GM10248 (cell line): ENCODE data around the gene NPB.

Experiments
- CTCF ChIA-PET: fragments of 300-600 bp; sonication (Branson Sonifier 250); formaldehyde crosslinking; extraction: SDS; loops from one replicate; lab custom pipeline; 2021; ENCODE audit warnings: antibody characterized with exemption; lab: Yijun Ruan, JAX
- POLR2A ChIA-PET: fragments of 350-650 bp; sonication (Branson Sonifier 250); formaldehyde crosslinking; extraction: SDS; loops from one replicate; lab custom pipeline; 2020; ENCODE audit warnings: antibody characterized with exemption; lab: Yijun Ruan, JAX
- DNase-seq: peaks from one replicate; pipeline ENCODE4 v3.0.0; 2012; ENCODE audit errors: extremely low spot score
- TF ChIP-seq, protein P1 (sequence below): IDR thresholded peaks from 2 replicates; pipeline ENCODE4 v1.5.1; 2012; ENCODE audit warnings: mild to moderate bottlenecking, low read depth; ENCODE audit errors: extremely low read depth, missing control alignments, control extremely low read depth

NPB gene

DNA sequence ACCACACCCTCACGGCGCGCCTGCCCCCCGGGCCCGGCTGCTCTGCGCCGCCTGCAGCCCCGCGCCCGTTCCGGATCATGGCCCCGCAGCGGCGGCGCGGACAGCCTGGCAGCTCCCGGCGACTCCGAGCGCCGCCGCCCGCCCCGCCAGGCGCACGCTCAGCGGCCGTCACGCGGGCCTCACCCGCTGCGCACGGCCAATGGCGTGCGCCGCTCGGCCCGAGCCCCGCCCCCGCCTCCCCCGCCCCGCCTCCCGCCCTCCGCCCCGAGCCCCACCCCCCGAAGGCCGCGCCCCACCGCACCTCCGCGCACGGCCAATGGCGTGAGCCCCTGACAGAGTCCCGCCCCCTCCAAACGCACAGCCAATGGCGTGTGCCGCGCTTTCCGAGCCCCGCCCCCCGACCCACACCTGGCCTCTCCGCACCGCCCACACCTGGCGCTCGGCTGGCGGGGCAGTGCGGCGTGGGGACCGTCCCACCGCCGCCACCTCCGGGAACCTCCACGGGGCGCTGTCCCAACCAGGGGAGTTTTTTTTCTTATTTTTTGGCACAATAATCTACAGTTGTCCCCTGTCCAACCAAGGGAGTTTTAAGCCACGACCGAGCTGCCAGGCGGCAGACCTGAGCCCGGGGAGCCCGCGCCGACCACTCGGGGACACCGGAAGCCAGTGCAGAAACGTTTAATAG, 9.4 kb downstream of the NPB start, which contains the start of gene PCYT2:
Gene PCYT2 (minus strand): TSS at position 123 of the 685 bp plus-strand sequence. CDS start 44 bp downstream, at position 79.
- TF ChIP-seq, protein P1, sequence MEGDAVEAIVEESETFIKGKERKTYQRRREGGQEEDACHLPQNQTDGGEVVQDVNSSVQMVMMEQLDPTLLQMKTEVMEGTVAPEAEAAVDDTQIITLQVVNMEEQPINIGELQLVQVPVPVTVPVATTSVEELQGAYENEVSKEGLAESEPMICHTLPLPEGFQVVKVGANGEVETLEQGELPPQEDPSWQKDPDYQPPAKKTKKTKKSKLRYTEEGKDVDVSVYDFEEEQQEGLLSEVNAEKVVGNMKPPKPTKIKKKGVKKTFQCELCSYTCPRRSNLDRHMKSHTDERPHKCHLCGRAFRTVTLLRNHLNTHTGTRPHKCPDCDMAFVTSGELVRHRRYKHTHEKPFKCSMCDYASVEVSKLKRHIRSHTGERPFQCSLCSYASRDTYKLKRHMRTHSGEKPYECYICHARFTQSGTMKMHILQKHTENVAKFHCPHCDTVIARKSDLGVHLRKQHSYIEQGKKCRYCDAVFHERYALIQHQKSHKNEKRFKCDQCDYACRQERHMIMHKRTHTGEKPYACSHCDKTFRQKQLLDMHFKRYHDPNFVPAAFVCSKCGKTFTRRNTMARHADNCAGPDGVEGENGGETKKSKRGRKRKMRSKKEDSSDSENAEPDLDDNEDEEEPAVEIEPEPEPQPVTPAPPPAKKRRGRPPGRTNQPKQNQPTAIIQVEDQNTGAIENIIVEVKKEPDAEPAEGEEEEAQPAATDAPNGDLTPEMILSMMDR, result no peak
- POLR2A ChIA-PET, result no interaction called here
- CTCF ChIA-PET, result interaction anchor here (1.0 kb wide), 1 partner anchor 43 kb away, joined by 3 read pairs; no protein-coding TSS in a partner anchor
- peak; percentile 100 for DNase-seq

DNA sequence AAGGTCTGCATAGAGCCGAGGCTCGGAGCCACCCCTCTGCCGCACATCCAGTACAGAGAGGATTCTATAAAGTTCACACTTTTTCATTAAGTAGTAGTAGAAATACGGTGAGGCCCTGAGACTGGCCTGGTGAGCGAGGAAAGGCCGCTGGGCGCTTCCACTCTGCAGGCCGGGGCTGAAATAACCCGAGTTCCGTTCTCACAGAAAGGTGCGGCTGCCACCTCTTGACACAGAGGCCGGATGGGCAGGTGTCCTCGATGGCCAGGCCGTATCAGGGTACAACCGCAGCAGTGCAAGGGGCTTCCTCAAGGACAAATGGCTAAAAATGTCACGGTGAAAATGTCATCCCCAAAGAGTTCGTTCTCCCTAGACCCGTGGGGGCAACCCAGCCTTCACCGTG, 9.9 kb downstream of the NPB start:
- POLR2A ChIA-PET, result no interaction called here
- CTCF ChIA-PET, result interaction anchor here (2.3 kb wide), 1 partner anchor 14 kb away, joined by 5 read pairs; no protein-coding TSS in a partner anchor
- no peak for DNase-seq
- TF ChIP-seq, protein P1, result no peak

DNA sequence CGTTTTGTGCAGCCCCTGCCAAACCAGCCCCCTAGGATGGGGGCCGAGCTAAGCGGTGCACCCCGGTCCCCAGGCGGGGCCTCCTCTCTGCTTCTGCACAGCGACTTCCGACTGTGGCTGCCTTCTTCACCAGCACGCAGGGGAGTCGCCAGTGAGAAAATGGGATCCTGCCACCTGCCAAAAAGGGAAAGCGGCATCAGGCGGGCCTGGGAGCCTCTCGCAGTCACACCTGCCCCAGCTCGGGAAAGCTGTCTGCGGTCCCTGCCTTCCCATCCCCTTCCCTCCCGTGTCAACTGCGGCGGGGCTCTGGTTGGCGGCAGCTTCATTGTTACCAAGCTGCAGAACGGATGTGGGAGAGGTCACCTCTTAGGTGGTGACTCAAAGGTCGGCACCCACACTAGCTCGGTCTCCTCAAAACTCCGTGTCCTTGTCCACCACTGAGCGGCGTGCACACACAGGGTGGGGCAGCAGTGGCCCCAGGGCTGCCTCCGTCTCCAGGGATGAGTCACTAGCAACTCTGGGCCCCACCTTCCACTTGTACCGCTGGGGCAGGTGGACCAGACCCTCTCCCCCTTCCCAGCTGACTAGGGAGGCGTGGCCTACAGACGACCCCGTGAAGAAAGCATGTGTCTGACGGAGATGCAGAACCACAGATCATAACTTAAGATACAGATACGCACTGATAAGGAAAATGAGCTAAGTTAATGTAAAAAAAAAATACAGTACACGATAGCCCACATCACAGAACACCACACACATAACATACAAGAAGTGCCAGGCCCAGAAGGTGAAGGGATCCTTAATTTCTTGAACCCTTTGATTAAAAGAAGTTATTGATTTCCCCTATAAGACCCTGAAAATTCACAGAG, 10.6 kb downstream of the NPB start:
- no peak for DNase-seq
- CTCF ChIA-PET, result interaction anchor here (0.9 to 2.3 kb wide), 5 partner anchors 11 to 118 kb away, joined by 3 to 7 read pairs (median 4); partner anchors contain the start of gene MAFG
- TF ChIP-seq, protein P1, result no peak
- POLR2A ChIA-PET, result interaction anchor here (1.3 kb wide), 1 partner anchor 12 kb away, joined by 3 read pairs; no protein-coding TSS in a partner anchor

DNA sequence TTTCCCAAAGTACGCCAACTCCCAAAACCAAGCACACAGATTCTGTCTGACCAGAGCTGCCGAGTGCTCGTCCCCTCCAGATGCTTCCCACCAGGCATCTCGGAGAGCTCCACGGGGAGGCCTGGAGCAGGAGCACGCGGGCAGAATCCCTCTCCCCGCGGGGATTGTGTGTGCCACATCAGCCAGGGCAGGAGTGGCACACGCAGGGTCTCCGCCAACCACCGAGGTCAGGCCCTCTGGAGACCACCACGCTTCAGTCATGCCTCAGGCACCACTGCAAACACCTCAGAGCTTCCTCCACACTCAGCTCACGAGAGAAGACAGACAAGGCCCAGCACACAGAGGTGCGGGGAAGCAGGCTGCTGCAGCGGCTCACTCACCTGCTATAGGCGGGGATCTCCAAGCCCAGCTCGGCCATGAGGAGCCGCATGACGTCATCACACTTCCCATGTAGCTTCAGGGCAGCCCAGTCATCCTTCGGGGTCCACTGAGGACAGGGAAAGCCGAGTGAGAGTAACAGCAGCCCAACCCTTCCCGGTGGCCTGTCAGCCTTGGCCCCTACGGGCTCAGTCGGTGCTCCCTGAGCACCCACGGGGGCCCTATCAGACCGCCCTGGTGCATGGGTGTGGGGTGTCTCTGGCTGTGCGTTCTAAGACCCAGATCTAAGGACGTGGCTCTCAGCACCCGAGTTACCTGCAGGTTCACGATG, 11.5 kb downstream of the NPB start:
- CTCF ChIA-PET, result interaction anchor here (0.9 to 2.3 kb wide), 5 partner anchors 10 to 117 kb away, joined by 3 to 7 read pairs (median 4); partner anchors contain the start of gene MAFG
- POLR2A ChIA-PET, result interaction anchor here (1.3 kb wide), 1 partner anchor 11 kb away, joined by 3 read pairs; no protein-coding TSS in a partner anchor
- DNase-seq, result no peak
- TF ChIP-seq, protein P1, result no peak

DNA sequence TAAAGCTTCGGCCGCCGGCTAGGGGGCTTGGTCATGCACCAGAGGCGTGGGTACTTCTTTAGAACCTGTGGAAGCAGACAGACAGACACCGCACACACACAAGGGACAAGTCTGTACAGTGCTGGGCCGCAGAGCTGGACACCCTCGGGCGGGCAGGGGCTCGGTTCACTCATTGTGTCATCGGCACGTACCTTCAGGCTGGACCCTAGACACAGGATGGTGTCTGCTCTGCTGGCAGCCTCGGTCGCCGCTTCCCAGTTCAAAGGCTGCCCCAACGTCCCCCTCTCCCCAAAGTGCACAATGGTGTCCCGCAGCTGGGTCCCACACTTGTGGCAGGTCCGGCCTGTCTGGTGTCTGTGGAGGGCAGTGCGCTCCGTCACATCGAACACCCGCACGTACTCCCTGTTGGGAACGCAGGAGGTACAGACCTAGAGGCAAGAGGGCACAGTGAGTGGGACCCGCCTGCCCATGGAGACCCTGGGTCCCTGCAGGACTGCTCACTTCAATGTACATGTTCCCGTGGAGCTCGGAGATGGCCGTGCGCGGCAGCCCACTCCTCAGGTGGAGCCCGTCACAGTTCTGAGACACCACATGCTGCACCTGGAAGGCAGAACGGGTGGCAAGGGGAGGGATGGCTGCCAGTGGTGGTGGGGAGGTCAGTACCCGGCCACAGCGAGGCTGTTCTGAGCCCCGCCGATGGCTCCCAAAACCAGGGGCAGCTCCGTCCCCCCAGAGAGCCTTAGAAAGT, 12.2 kb downstream of the NPB start:
- CTCF ChIA-PET, result interaction anchor here (0.9 to 2.3 kb wide), 3 partner anchors 12 to 116 kb away, joined by 3 to 7 read pairs (median 5); partner anchors contain the start of gene MAFG
- POLR2A ChIA-PET, result no interaction called here
- TF ChIP-seq, protein P1, result no peak
- DNase-seq, result no peak
